ENCODE data around the gene DSCAML1.

DNA sequence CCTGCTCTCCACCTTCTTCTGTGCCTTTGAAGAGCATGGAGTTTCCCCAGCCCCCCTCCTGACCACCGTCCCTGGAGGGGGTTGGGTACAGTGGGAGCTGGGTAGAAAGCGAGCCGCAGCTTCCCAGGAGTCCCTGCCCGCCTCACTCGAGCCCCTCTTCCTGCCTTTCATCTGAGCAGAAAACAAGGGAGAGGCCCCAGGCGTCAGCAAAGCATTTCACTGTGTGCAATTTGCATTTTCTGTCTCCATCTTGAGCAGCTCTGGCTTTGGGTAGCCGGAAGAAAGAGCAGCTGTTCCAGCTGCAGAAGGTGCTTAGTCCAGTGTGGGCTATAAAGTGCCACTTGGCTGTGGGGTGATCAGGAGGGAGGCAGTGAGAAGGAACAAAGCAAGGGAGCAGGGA, 239.7 kb downstream of the DSCAML1 start:
- TF ChIP-seq CTCF (IDR thresholded peaks at IDR 0.05 in 2 of 3, conservative IDR thresholded peaks at IDR 0.05 in 1 of 3; ENCODE audit: control insufficient read depth in 2 of 3, extremely low read depth in 1 of 3, insufficient read depth in 1 of 3, low read depth in 3 of 3, low read length in 3 of 3) (no peak), POLR2A (IDR thresholded peaks at IDR 0.05; ENCODE audit: low read depth, low read length) (no peak), BRCA1 (IDR thresholded peaks at IDR 0.05; ENCODE audit: low read depth, low read length) (no peak), FOXM1 (IDR thresholded peaks at IDR 0.05; ENCODE audit: low read depth, low read length) (no peak), EP300 (IDR thresholded peaks at IDR 0.05; ENCODE audit: borderline replicate concordance in 1 of 2, control insufficient read depth in 1 of 2, low read depth in 2 of 2, low read length in 2 of 2) (no peak), EZH2 (IDR thresholded peaks at IDR 0.05; ENCODE audit: borderline replicate concordance, control insufficient read depth, low read depth, low read length) (no peak), YY1 (IDR thresholded peaks at IDR 0.05; ENCODE audit: low read depth, low read length) (no peak), HCFC1 (IDR thresholded peaks at IDR 0.05; ENCODE audit: low read length) (no peak), SRF (IDR thresholded peaks at IDR 0.05; ENCODE audit: low read depth in 2 of 2, low read length in 2 of 2) (no peak)
- TF ChIP-seq, protein P1, sequence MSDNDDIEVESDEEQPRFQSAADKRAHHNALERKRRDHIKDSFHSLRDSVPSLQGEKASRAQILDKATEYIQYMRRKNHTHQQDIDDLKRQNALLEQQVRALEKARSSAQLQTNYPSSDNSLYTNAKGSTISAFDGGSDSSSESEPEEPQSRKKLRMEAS (IDR thresholded peaks at IDR 0.05; ENCODE audit: low read depth, low read length), result no peak

All from GM12878 (cell line).